Measurements from ENCODE around the gene NAPSA.
"Not testable (repeated sequence)": the region's sequence is repeated elsewhere in the genome, so short reads cannot be mapped to it uniquely, and the experiment has no call there.

Gene NAPSA

GRCh38 chr19:50358483-50359327, 6.7 kb downstream of the NAPSA start:
- DNase-seq, result peak; percentile 39 to 58 (median 47)

GRCh38 chr19:50357178-50358100, 8.0 kb downstream of the NAPSA start:
- DNase-seq, result peak; percentile 59 to 78 (median 73)

GRCh38 chr19:50356691-50357177, 8.7 kb downstream of the NAPSA start:
- DNase-seq, result no peak

GRCh38 chr19:50353487-50353880, 12.0 kb downstream of the NAPSA start:
- not testable (repeated sequence) for DNase-seq

GRCh38 chr19:50352242-50352641, 13.2 kb downstream of the NAPSA start:
- DNase-seq, result no peak

- no peak for DNase-seq
Observed at GRCh38 chr19:50349277-50350057, 16.0 kb downstream of the NAPSA start.

GRCh38 chr19:50347089-50347581, 18.3 kb downstream of the NAPSA start:
- DNase-seq, result not testable (repeated sequence)

- no peak for DNase-seq
Observed at GRCh38 chr19:50344661-50345318, 20.6 kb downstream of the NAPSA start.

- no peak for DNase-seq
Observed at GRCh38 chr19:50341091-50341564, 24.3 kb downstream of the NAPSA start.

- DNase-seq, result no peak
Observed at GRCh38 chr19:50340331-50340730, 25.1 kb downstream of the NAPSA start.

GRCh38 chr19:50337031-50337430, 28.4 kb downstream of the NAPSA start:
- DNase-seq, result not testable (repeated sequence)

GRCh38 chr19:50334741-50335421, 30.6 kb downstream of the NAPSA start:
- no peak for DNase-seq

- peak; percentile 64 to 81 (median 70) for DNase-seq
Observed at GRCh38 chr19:50333737-50334617, 31.5 kb downstream of the NAPSA start.

- peak; percentile 77 to 85 (median 82) for DNase-seq
Observed at GRCh38 chr19:50333235-50333736, 32.2 kb downstream of the NAPSA start.

GRCh38 chr19:50332244-50333038, 33.0 kb downstream of the NAPSA start:
- no peak for DNase-seq

GRCh38 chr19:50331994-50332243, 33.5 kb downstream of the NAPSA start:
- no peak for DNase-seq

GRCh38 chr19:50331221-50331993, 34.0 kb downstream of the NAPSA start:
- no peak for DNase-seq

GRCh38 chr19:50330365-50331078, 34.9 kb downstream of the NAPSA start:
- DNase-seq, result peak; percentile 50 to 77 (median 65)
